H1 (cell line): ENCODE measurements around the gene ZNF805. TPM values are rescaled to one million over a fixed set of nuclear protein-coding genes. Genes with fewer than 3 reads are reported as not detected.

ENCODE experiments used
- CHD2 ChIP-seq: IDR thresholded peaks from 2 replicates; pipeline ENCODE4 v1.6.1; 2012; ENCODE audit warnings: low read length, improper control_type of control experiment
- EGR1 ChIP-seq: IDR thresholded peaks from 2 replicates; pipeline ENCODE4 v1.6.1; 2011; ENCODE audit warnings: low read depth, low read length, borderline replicate concordance
- EP300 ChIP-seq, 2 experiments: IDR thresholded peaks; 1 replicate in 1 of 2; 2 replicates in 1 of 2; pipeline ENCODE4 v1.6.1; 2011 to 2012; ENCODE audit warnings: low read depth in 2 of 2, low read length in 2 of 2, mild to moderate bottlenecking in 2 of 2, borderline replicate concordance in 1 of 2, inconsistent platforms in 1 of 2, moderate library complexity in 1 of 2
- JUN ChIP-seq: IDR thresholded peaks from 2 replicates; pipeline ENCODE4 v1.6.1; 2011; ENCODE audit warnings: low read depth, mild to moderate bottlenecking, improper control_type of control experiment, low read length
- SIRT6 ChIP-seq: IDR thresholded peaks from one replicate; pipeline ENCODE4 v1.7.1; 2012; ENCODE audit warnings: low read length, inconsistent platforms
- polyA plus RNA-seq, 7 experiments: library from polyadenylated mRNA; depleted of rRNA in 3 of 7; stranded (reverse) in 5 of 7; unstranded in 2 of 7; fragments of >200 nt in 5 of 7; fragments of 200-250 nt in 2 of 7; gene quantifications; 1 replicate in 5 of 7; 2 replicates in 1 of 7; 4 replicates in 1 of 7; pipeline versions ENCODE4 v1.2.1 to v1.2.3, GENCODE V29; 2011 to 2013; ENCODE audit warnings: missing spikeins in 2 of 7, mixed read lengths in 2 of 7
- total RNA-seq: library from RNA; stranded (reverse); fragmentation: NEBNext Ultra II Directional; extraction: Animal tissue kit (Norgen Biotek cat#: 25700); gene quantifications from 2 replicates; pipeline ENCODE4 v1.2.1, GENCODE V29; 2021

The ZNF805 gene
- total and polyA plus RNA-seq, 2 of the 8 experiments (the other 6 are each of a cell fraction or from before 2014, with no cell fraction given), result 2.3 to 14.8 TPM

GRCh38 chr19:57263244-57263741 lies 22.9 kb downstream of the ZNF805 start (continued):
- TF ChIP-seq SIRT6 (no peak), JUN (no peak), EGR1 (no peak), CHD2 (no peak), EP300 (IDR thresholded peaks at IDR 0.05; ENCODE audit: borderline replicate concordance in 1 of 2, low read depth in 2 of 2, low read length in 2 of 2) (no peak)
